ENCODE data around the gene MEG3.

MEG3 gene

GRCh38 chr14:100880271-100881101 is 54.6 kb downstream of the MEG3 start:
- no peak for DNase-seq (ENCODE audit: low read depth, low spot score)

GRCh38 chr14:100881211-100882025 is 55.5 kb downstream of the MEG3 start:
- DNase-seq (ENCODE audit: low read depth, low spot score) = no peak

GRCh38 chr14:100882026-100882967 is 56.4 kb downstream of the MEG3 start:
- no peak for DNase-seq (ENCODE audit: low read depth, low spot score)

GRCh38 chr14:100882991-100883788 is 57.3 kb downstream of the MEG3 start:
- no peak for DNase-seq (ENCODE audit: low read depth, low spot score)

- DNase-seq (ENCODE audit: low read depth, low spot score) = no peak
These were observed 57.8 kb downstream of the MEG3 start for GRCh38 chr14:100883789-100884101.

GRCh38 chr14:100884456-100884855 is 58.5 kb downstream of the MEG3 start:
- DNase-seq (ENCODE audit: low read depth, low spot score) = no peak

GRCh38 chr14:100885196-100885595 is 59.3 kb downstream of the MEG3 start:
- no peak for DNase-seq (ENCODE audit: low read depth, low spot score)

- DNase-seq (ENCODE audit: low read depth, low spot score) = no peak
These were observed 59.7 kb downstream of the MEG3 start for GRCh38 chr14:100885617-100886016.

GRCh38 chr14:100887728-100888335 is 61.9 kb downstream of the MEG3 start:
- no peak for DNase-seq (ENCODE audit: low read depth, low spot score)

GRCh38 chr14:100888789-100889315 is 62.9 kb downstream of the MEG3 start:
- DNase-seq (ENCODE audit: low read depth, low spot score) = no peak

- DNase-seq (ENCODE audit: low read depth, low spot score) = no peak
These were observed 63.7 kb downstream of the MEG3 start for GRCh38 chr14:100889641-100890040.

GRCh38 chr14:100890061-100890850 is 64.3 kb downstream of the MEG3 start:
- no peak for DNase-seq (ENCODE audit: low read depth, low spot score)

GRCh38 chr14:100891051-100891450 is 65.1 kb downstream of the MEG3 start:
- no peak for DNase-seq (ENCODE audit: low read depth, low spot score)

- no peak for DNase-seq (ENCODE audit: low read depth, low spot score)
These were observed 65.9 kb downstream of the MEG3 start for GRCh38 chr14:100891501-100892445.

GRCh38 chr14:100892496-100893227 is 66.7 kb downstream of the MEG3 start:
- DNase-seq (ENCODE audit: low read depth, low spot score) = no peak

- DNase-seq (ENCODE audit: low read depth, low spot score) = no peak
These were observed 67.3 kb downstream of the MEG3 start for GRCh38 chr14:100893228-100893601.

- no peak for DNase-seq (ENCODE audit: low read depth, low spot score)
These were observed 67.8 kb downstream of the MEG3 start for GRCh38 chr14:100893760-100894159.

- no peak for DNase-seq (ENCODE audit: low read depth, low spot score)
These were observed 68.5 kb downstream of the MEG3 start for GRCh38 chr14:100894416-100894815.
